HG02973 (cell line): Measurements from ENCODE around the gene SPTBN5.
A peak's percentile ranks its signal among the peaks of the same experiment; 100 is the strongest.
"Not testable (repeated sequence)": the region's sequence is repeated elsewhere in the genome, so short reads cannot be mapped to it uniquely, and the experiment has no call there.

Source experiments
- ATAC-seq: cut with Tn5 transposase; IDR thresholded peaks from one replicate; pipeline ENCODE4 v1.9.1; 2021; ENCODE audit warnings: moderate library complexity; ENCODE audit not compliant: unreplicated experiment

SPTBN5 gene

GRCh38 chr15:41849204-41849603 lies 44.6 kb downstream of the SPTBN5 start:
- ATAC-seq, result no peak

GRCh38 chr15:41848631-41849030 lies 45.2 kb downstream of the SPTBN5 start:
- no peak for ATAC-seq

GRCh38 chr15:41847981-41848380 lies 45.9 kb downstream of the SPTBN5 start:
- no peak for ATAC-seq

GRCh38 chr15:41847206-41847605 lies 46.6 kb downstream of the SPTBN5 start:
- ATAC-seq, result no peak

- no peak for ATAC-seq
Observed at GRCh38 chr15:41844814-41845213, 49.0 kb downstream of the SPTBN5 start.

- ATAC-seq, result no peak
Observed at GRCh38 chr15:41843571-41843970, 50.3 kb downstream of the SPTBN5 start.

- ATAC-seq, result no peak
Observed at GRCh38 chr15:41842229-41842628, 51.6 kb downstream of the SPTBN5 start.

- no peak for ATAC-seq
Observed at GRCh38 chr15:41841131-41841530, 52.7 kb downstream of the SPTBN5 start.

GRCh38 chr15:41840673-41841072 lies 53.2 kb downstream of the SPTBN5 start:
- no peak for ATAC-seq

- ATAC-seq, result no peak
Observed at GRCh38 chr15:41839781-41840491, 53.9 kb downstream of the SPTBN5 start.

GRCh38 chr15:41838400-41838897 lies 55.4 kb downstream of the SPTBN5 start, which contains the start of gene PLA2G4B:
Gene PLA2G4B, plus strand, starts transcription at chr15:41838847. Its CDS starts 67 bp downstream, at chr15:41838914.
- no peak for ATAC-seq

GRCh38 chr15:41836713-41837454 lies 57.0 kb downstream of the SPTBN5 start:
- ATAC-seq, result no peak

GRCh38 chr15:41836073-41836472 lies 57.8 kb downstream of the SPTBN5 start:
- ATAC-seq, result no peak

- no peak for ATAC-seq
Observed at GRCh38 chr15:41834096-41834495, 59.8 kb downstream of the SPTBN5 start.

- no peak for ATAC-seq
Observed at GRCh38 chr15:41832875-41833274, 61.0 kb downstream of the SPTBN5 start.

- ATAC-seq, result no peak
Observed at GRCh38 chr15:41832208-41832607, 61.6 kb downstream of the SPTBN5 start.

GRCh38 chr15:41831291-41831690 lies 62.6 kb downstream of the SPTBN5 start:
- ATAC-seq, result not testable (repeated sequence)

GRCh38 chr15:41829959-41830646 lies 63.8 kb downstream of the SPTBN5 start:
- ATAC-seq, result no peak

GRCh38 chr15:41828807-41829141 lies 65.1 kb downstream of the SPTBN5 start:
- no peak for ATAC-seq

GRCh38 chr15:41827880-41828806 lies 65.7 kb downstream of the SPTBN5 start, which contains the start of gene JMJD7:
Gene JMJD7, plus strand, starts transcription at chr15:41828092. Its CDS starts 33 bp downstream, at chr15:41828125.
- peak; percentile 48 for ATAC-seq
